H1 (cell line): Measurements from ENCODE around the gene PSAP.

Experiments used
- ASH2L ChIP-seq: fragments of 200-600, 300-600 bp; sonication (generic); IDR thresholded peaks from one replicate; pipeline ENCODE4 v1.7.1; 2017; ENCODE audit warnings: low read length
- TF ChIP-seq, protein P1 (sequence below), 3 experiments: IDR thresholded peaks; 1 replicate in 2 of 3; 2 replicates in 1 of 3; pipeline versions ENCODE4 v1.5.1 to v1.6.1; 2011; ENCODE audit warnings: low read length in 3 of 3, mild to moderate bottlenecking in 3 of 3, inconsistent platforms in 2 of 3, low read depth in 1 of 3, moderate library complexity in 1 of 3; ENCODE audit not compliant: insufficient read depth in 1 of 3; ENCODE audit errors: control extremely low read depth in 1 of 3

GRCh38 chr10:71849461-71849908 is 1.6 kb downstream of the PSAP start:
- TF ChIP-seq, protein P1, sequence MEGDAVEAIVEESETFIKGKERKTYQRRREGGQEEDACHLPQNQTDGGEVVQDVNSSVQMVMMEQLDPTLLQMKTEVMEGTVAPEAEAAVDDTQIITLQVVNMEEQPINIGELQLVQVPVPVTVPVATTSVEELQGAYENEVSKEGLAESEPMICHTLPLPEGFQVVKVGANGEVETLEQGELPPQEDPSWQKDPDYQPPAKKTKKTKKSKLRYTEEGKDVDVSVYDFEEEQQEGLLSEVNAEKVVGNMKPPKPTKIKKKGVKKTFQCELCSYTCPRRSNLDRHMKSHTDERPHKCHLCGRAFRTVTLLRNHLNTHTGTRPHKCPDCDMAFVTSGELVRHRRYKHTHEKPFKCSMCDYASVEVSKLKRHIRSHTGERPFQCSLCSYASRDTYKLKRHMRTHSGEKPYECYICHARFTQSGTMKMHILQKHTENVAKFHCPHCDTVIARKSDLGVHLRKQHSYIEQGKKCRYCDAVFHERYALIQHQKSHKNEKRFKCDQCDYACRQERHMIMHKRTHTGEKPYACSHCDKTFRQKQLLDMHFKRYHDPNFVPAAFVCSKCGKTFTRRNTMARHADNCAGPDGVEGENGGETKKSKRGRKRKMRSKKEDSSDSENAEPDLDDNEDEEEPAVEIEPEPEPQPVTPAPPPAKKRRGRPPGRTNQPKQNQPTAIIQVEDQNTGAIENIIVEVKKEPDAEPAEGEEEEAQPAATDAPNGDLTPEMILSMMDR (IDR thresholded peaks at IDR 0.05; ENCODE audit: control extremely low read depth in 1 of 3, insufficient read depth in 1 of 3, low read depth in 1 of 3, low read length in 3 of 3): no peak
- no peak for TF ChIP-seq ASH2L
